ENCODE data around the gene MEF2A. TPM values are rescaled to one million over a fixed set of nuclear protein-coding genes. Genes with fewer than 3 reads are reported as not detected.

MEF2A gene
- total and polyA plus RNA-seq, 10 of the 15 experiments (the other 5 are each of a cell fraction or from before 2014, with no cell fraction given): 7.2 to 46.7 (median 35.9) TPM

- TF ChIP-seq MEF2A (IDR thresholded peaks at IDR 0.05; ENCODE audit: insufficient read depth, low read depth, low read length) (no peak), ZBTB11 (CRISPR knock-in tag; IDR thresholded peaks at IDR 0.05) (no peak), TCF7 (IDR thresholded peaks at IDR 0.05; ENCODE audit: borderline replicate concordance) (no peak), SRF (IDR thresholded peaks at IDR 0.05; ENCODE audit: low read depth in 2 of 2, low read length in 2 of 2) (no peak; a peak in 1 of 4 replicates), NKRF (conservative IDR thresholded peaks at IDR 0.05) (no peak), BHLHE40 (IDR thresholded peaks at IDR 0.05; ENCODE audit: borderline replicate concordance in 1 of 2, low read depth in 2 of 2, low read length in 1 of 2) (peak; percentile 42 to 58; a peak in 2 of 4 replicates), CBX5 (IDR thresholded peaks at IDR 0.05; ENCODE audit: low read depth) (peak; percentile 75), GABPA (IDR thresholded peaks at IDR 0.05; ENCODE audit: low read depth) (no peak), SPI1 (IDR thresholded peaks at IDR 0.05; ENCODE audit: borderline replicate concordance, insufficient read depth, low read depth, low read length) (peak; percentile 97), IKZF1 (conservative IDR thresholded peaks at IDR 0.05) (peak; percentile 66), CEBPB (IDR thresholded peaks at IDR 0.05; ENCODE audit: borderline replicate concordance in 1 of 2, low read depth in 2 of 2, low read length in 2 of 2) (no peak), DPF2 (IDR thresholded peaks at IDR 0.05) (peak; percentile 66), ZNF217 (IDR thresholded peaks at IDR 0.05) (no peak), FOXK2 (IDR thresholded peaks at IDR 0.05) (no peak), SMARCA5 (IDR thresholded peaks at IDR 0.05) (no peak), ZNF592 (IDR thresholded peaks at IDR 0.05) (no peak), POLR2AphosphoS2 (IDR thresholded peaks at IDR 0.05; ENCODE audit: low read depth, low read length) (no peak), RAD51 (IDR thresholded peaks at IDR 0.05) (no peak), SIX5 (IDR thresholded peaks at IDR 0.05; ENCODE audit: low read depth, low read length, severe bottlenecking) (no peak), EP300 (IDR thresholded peaks at IDR 0.05; ENCODE audit: borderline replicate concordance in 1 of 2, control insufficient read depth in 1 of 2, low read depth in 2 of 2, low read length in 2 of 2) (peak in 1 of 2 experiments; percentile 84; a peak in 1 of 4 replicates)
Measured at GRCh38 chr15:99631255-99631654, 65.5 kb downstream of the MEF2A start (continued).
